Endothelial cell (in vitro differentiated cells): ENCODE results near the gene PSTK. TPM values are rescaled to one million over a fixed set of nuclear protein-coding genes. Genes with fewer than 3 reads are reported as not detected.

Source experiments
- DNase-seq: peaks from one replicate; pipeline ENCODE4 v3.0.0; 2021; ENCODE audit warnings: low spot score
- H3K27ac Mint-ChIP-seq: one replicate; pipeline ENCODE4 v1.8.0; 2021; ENCODE audit warnings: mixed read lengths, inconsistent platforms; ENCODE audit not compliant: unreplicated experiment
- H3K27me3 Mint-ChIP-seq: one replicate; pipeline ENCODE4 v1.8.0; 2021; ENCODE audit warnings: mild to moderate bottlenecking, moderate library complexity, mixed read lengths, inconsistent platforms; ENCODE audit not compliant: unreplicated experiment
- H3K36me3 Mint-ChIP-seq: one replicate; pipeline ENCODE4 v1.8.0; 2021; ENCODE audit warnings: mild to moderate bottlenecking, low read depth, mixed read lengths, inconsistent platforms; ENCODE audit not compliant: unreplicated experiment
- H3K4me1 Mint-ChIP-seq: one replicate; pipeline ENCODE4 v1.8.0; 2021; ENCODE audit warnings: mild to moderate bottlenecking, mixed read lengths, inconsistent platforms; ENCODE audit not compliant: unreplicated experiment
- H3K4me3 Mint-ChIP-seq: one replicate; pipeline ENCODE4 v1.8.0; 2021; ENCODE audit warnings: mild to moderate bottlenecking, mixed read lengths, inconsistent platforms; ENCODE audit not compliant: unreplicated experiment
- H3K9me3 Mint-ChIP-seq: one replicate; pipeline ENCODE4 v1.8.0; 2021; ENCODE audit warnings: mixed read lengths, inconsistent platforms; ENCODE audit not compliant: unreplicated experiment
- total RNA-seq: library from RNA; stranded (reverse); fragmentation: NEBNext Ultra II Directional; extraction: Animal tissue kit (Norgen Biotek cat#: 25700); gene quantifications from one replicate; pipeline ENCODE4 v1.2.1, GENCODE V29; 2021; ENCODE audit not compliant: unreplicated experiment
- TF ChIP-seq, protein P1 (sequence below): fragments of 200-600 bp; sonication (generic); IDR thresholded peaks from one replicate; pipeline ENCODE4 v1.5.0; 2021; ENCODE audit warnings: antibody characterized with exemption; ENCODE audit not compliant: unreplicated experiment

PSTK gene
- total RNA-seq, 1 donor from 2014 or later: 5.2 TPM

DNA sequence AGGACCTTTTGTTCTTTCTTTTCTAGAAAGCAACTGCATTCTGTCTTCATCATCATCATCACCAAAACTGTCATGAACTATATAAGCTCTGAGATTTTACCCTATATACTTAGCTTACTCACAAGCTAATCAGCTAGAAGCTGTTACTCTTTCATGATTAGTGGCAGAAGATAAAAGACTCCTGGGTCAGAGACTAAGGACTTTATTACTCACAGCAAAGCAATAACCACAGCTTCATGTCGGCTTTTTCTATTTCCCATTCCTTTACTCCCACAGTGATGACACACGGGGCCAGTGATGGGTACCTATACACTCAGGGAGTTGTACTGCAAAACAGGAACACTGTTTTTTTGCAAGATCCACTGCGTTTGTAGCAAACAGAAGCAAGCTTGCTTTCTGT lies 17.8 kb upstream of the PSTK start:
- no peak for DNase-seq
- TF ChIP-seq, protein P1, sequence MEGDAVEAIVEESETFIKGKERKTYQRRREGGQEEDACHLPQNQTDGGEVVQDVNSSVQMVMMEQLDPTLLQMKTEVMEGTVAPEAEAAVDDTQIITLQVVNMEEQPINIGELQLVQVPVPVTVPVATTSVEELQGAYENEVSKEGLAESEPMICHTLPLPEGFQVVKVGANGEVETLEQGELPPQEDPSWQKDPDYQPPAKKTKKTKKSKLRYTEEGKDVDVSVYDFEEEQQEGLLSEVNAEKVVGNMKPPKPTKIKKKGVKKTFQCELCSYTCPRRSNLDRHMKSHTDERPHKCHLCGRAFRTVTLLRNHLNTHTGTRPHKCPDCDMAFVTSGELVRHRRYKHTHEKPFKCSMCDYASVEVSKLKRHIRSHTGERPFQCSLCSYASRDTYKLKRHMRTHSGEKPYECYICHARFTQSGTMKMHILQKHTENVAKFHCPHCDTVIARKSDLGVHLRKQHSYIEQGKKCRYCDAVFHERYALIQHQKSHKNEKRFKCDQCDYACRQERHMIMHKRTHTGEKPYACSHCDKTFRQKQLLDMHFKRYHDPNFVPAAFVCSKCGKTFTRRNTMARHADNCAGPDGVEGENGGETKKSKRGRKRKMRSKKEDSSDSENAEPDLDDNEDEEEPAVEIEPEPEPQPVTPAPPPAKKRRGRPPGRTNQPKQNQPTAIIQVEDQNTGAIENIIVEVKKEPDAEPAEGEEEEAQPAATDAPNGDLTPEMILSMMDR: no peak
- H3K36me3 Mint-ChIP-seq: peaks cover 6% of the 10 kb centered on the region
- no peak overlapping the region for H3K27ac Mint-ChIP-seq
- no peaks in the 10 kb centered on the region for H3K27me3 Mint-ChIP-seq
- H3K9me3 Mint-ChIP-seq: peaks cover 5% of the 10 kb centered on the region
- no peak overlapping the region for H3K4me3 Mint-ChIP-seq
- H3K4me1 Mint-ChIP-seq: no peaks in the 10 kb centered on the region

DNA sequence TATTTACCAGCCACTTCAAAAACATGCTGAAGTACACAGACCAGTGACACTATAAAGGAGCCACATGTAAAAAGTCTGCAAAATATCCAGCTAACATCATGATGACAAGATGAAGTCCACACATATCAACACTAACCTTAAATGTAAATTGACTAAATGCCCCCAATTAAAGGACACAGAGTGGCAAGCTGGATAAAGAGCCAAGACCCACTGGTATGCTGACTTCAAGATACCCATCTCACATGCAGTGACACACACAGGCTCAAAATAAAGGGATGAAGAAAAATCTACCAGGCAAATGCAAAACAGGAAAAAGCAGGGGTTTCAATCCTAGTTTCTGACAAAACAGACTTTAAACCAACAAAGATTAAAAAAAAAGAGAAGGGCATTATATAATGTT lies 13.3 kb upstream of the PSTK start:
- Mint-ChIP-seq H3K27ac (no peak overlapping the region), H3K36me3 (peaks cover 6% of the 10 kb centered on the region), H3K4me1 (no peaks in the 10 kb centered on the region), H3K4me3 (no peak overlapping the region), H3K27me3 (peaks cover 1% of the 10 kb centered on the region), H3K9me3 (peaks cover 9% of the 10 kb centered on the region)
- TF ChIP-seq, protein P1: no peak
- no peak for DNase-seq

- TF ChIP-seq, protein P1: no peak
- H3K9me3 Mint-ChIP-seq: peaks cover 9% of the 10 kb centered on the region
- no peak overlapping the region for H3K27ac Mint-ChIP-seq
- no peak for DNase-seq
- peaks cover 1% of the 10 kb centered on the region for H3K27me3 Mint-ChIP-seq
- peaks cover 6% of the 10 kb centered on the region for H3K36me3 Mint-ChIP-seq
- H3K4me1 Mint-ChIP-seq: no peaks in the 10 kb centered on the region
- no peak overlapping the region for H3K4me3 Mint-ChIP-seq
Observed at GRCh38 chr10:122968698-122969097, 11.5 kb upstream of the PSTK start.

GRCh38 chr10:122974023-122974422 lies 6.2 kb upstream of the PSTK start:
- H3K4me1 Mint-ChIP-seq: no peaks in the 10 kb centered on the region
- no peaks in the 10 kb centered on the region for H3K9me3 Mint-ChIP-seq
- H3K27me3 Mint-ChIP-seq: peaks cover 3% of the 10 kb centered on the region
- TF ChIP-seq, protein P1: no peak
- no peaks in the 10 kb centered on the region for H3K36me3 Mint-ChIP-seq
- no peak for DNase-seq
- no peak overlapping the region for H3K4me3 Mint-ChIP-seq
- no peak overlapping the region for H3K27ac Mint-ChIP-seq

GRCh38 chr10:122974543-122975064 lies 5.6 kb upstream of the PSTK start:
- no peaks in the 10 kb centered on the region for H3K4me1 Mint-ChIP-seq
- no peaks in the 10 kb centered on the region for H3K9me3 Mint-ChIP-seq
- H3K27me3 Mint-ChIP-seq: peaks cover 2% of the 10 kb centered on the region
- DNase-seq: no peak
- no peaks in the 10 kb centered on the region for H3K36me3 Mint-ChIP-seq
- no peak overlapping the region for H3K4me3 Mint-ChIP-seq
- TF ChIP-seq, protein P1: no peak
- H3K27ac Mint-ChIP-seq: no peak overlapping the region
